GM12865 (cell line): Measurements from ENCODE around the gene RBPMS2.
"Not testable (repeated sequence)": the region's sequence is repeated elsewhere in the genome, so short reads cannot be mapped to it uniquely, and the experiment has no call there.

Experiments
- DNase-seq: peaks from one replicate; pipeline ENCODE4 v3.0.0; 2010; ENCODE audit warnings: low read depth
- H3K4me3 ChIP-seq: 2 replicates; pipeline ENCODE4 v1.5.1; 2011; ENCODE audit warnings: mild to moderate bottlenecking, low read depth, low read length, control low read depth
- CTCF ChIP-seq: IDR thresholded peaks from 2 replicates; pipeline ENCODE4 v1.5.1; 2011; ENCODE audit warnings: low read length, control low read depth, low read depth, inconsistent platforms; ENCODE audit not compliant: insufficient read depth; ENCODE audit errors: missing control alignments

RBPMS2 gene

GRCh38 chr15:64803526-64803925 is 28.1 kb upstream of the RBPMS2 start:
- DNase-seq: no peak
- no peak for TF ChIP-seq CTCF
- H3K4me3 ChIP-seq: no peak overlapping the region

- DNase-seq: no peak
- H3K4me3 ChIP-seq: no peak overlapping the region
- no peak for TF ChIP-seq CTCF
Observed at GRCh38 chr15:64800476-64800875, 25.1 kb upstream of the RBPMS2 start.

- not testable (repeated sequence) for DNase-seq, H3K4me3 ChIP-seq
Observed at GRCh38 chr15:64798905-64799304, 23.5 kb upstream of the RBPMS2 start.

- H3K4me3 ChIP-seq, DNase-seq: not testable (repeated sequence)
Observed at GRCh38 chr15:64795921-64796320, 20.5 kb upstream of the RBPMS2 start.

- DNase-seq, H3K4me3 ChIP-seq: not testable (repeated sequence)
Observed at GRCh38 chr15:64795299-64795698, 19.9 kb upstream of the RBPMS2 start.

- TF ChIP-seq CTCF: no peak
- no peak for DNase-seq
- H3K4me3 ChIP-seq: no peak overlapping the region
Observed at GRCh38 chr15:64792282-64792681, 16.9 kb upstream of the RBPMS2 start.

- no peak for TF ChIP-seq CTCF
- no peak overlapping the region for H3K4me3 ChIP-seq
- DNase-seq: no peak
Observed at GRCh38 chr15:64791401-64791800, 16.0 kb upstream of the RBPMS2 start.

- no peak for TF ChIP-seq CTCF
- H3K4me3 ChIP-seq: no peak overlapping the region
- no peak for DNase-seq
Observed at GRCh38 chr15:64783796-64784195, 8.4 kb upstream of the RBPMS2 start.

- no peak overlapping the region for H3K4me3 ChIP-seq
- no peak for TF ChIP-seq CTCF
- DNase-seq: no peak
Observed at GRCh38 chr15:64782751-64783150, 7.4 kb upstream of the RBPMS2 start.
